ENCODE results near the gene PDP2.

Gene PDP2

GRCh38 chr16:66939366-66939765, 59.1 kb downstream of the PDP2 start:
- DNase-seq: no peak

- no peak for DNase-seq
These were observed 59.9 kb downstream of the PDP2 start for GRCh38 chr16:66940236-66940635.

Data from NCI-H187 treated with DMSO at 0.1 percent for 48 hours (cell line).